ENCODE results near the gene PRMT5.

Gene PRMT5

DNA sequence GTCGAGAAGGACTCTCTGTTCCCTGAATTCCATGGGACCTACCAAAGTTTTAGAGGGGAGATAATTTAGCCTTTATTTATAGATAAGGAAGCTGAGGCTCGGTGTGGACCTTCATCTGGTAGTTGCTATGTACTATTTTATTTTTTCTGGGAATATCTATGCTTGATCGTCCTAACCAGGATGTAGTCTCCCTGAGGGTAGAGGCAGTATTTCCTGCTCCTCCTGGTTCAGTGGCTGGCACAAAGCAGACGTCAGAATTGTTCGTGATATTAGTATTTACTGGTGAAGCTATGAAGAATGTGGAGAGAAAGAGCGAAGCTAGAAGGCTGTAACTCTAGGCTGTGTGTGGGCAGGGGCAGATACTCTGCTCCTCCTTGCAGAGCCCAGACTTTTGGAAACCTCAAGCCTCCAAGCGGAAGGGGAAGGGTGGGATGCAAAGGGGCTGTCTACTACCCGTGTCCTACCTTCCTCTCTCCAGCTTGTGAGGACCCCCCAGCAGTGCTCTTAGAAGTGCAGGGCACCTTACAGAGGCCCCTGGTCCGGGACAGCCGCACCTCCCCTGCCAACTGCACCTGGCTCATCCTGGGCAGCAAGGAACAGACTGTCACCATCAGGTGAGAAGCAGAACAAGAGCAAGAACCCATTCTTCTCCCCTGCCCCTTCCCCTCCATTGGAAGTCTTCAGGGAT is 56.2 kb downstream of the PRMT5 start:
- DNase-seq: no peak

DNA sequence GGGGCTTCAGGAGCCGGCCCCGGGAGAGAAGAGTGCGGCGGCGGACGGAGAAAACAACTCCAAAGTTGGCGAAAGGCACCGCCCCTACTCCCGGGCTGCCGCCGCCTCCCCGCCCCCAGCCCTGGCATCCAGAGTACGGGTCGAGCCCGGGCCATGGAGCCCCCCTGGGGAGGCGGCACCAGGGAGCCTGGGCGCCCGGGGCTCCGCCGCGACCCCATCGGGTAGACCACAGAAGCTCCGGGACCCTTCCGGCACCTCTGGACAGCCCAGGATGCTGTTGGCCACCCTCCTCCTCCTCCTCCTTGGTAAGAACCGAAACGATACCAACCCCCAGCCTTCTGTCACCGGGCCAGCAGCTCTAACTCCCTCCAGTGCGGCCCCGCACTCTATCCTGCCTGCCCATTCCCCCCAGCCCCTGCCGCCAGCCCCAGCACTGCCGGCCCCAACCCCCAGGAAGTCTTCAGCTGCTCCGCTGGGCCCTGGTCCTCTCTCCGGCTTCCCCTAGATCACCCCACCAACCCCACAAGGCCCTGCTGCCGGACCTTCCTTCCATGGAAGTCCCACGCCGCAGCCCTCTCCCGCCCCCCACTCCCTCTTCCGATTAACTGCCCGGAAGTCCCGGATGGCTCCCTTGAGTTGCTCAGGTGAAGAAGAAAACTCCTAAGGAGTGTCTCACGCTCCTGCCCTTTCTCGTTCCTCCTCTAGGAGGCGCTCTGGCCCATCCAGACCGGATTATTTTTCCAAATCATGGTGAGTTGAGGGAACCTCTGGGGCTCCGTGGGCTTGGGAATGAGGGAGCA is 56.9 kb downstream of the PRMT5 start:
- DNase-seq: peak; percentile 80

DNA sequence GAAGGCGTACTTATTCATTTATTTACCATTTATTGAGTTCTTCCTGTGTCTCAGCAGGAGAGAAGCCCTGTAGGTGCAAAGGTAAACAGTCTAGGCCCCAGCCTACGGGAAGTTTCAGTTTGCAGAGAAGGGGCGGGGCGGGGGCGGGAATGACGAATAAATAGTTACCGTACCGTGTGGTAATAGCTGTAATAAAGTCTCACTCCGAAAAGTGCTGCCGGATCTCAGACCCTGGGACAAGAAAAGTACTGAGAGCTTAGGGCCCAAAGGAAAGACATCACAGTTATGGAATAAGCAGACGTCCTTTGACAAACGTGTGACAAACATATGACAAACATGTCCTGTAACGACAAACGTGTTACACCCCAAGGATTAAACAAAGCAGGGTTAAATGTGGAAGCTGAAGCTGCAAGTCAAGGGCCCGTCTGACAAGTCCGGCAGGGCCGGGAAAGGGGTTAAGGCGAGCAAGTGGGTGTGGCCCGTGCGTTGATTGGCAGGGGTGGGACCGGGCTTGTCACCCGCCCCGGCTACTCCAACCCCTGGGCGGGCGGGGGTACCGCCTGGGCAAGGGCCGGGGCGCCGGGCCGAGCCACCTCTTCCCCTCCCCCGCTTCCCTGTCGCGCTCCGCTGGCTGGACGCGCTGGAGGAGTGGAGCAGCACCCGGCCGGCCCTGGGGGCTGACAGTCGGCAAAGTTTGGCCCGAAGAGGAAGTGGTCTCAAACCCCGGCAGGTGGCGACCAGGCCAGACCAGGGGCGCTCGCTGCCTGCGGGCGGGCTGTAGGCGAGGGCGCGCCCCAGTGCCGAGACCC is 57.7 kb downstream of the PRMT5 start, which contains the start of gene LRP10:
Gene LRP10, plus strand, starts transcription at position 517 of the 809 bp plus-strand sequence. CDS start 564 bp downstream, outside the sequence.
- peak; percentile 90 for DNase-seq

DNA sequence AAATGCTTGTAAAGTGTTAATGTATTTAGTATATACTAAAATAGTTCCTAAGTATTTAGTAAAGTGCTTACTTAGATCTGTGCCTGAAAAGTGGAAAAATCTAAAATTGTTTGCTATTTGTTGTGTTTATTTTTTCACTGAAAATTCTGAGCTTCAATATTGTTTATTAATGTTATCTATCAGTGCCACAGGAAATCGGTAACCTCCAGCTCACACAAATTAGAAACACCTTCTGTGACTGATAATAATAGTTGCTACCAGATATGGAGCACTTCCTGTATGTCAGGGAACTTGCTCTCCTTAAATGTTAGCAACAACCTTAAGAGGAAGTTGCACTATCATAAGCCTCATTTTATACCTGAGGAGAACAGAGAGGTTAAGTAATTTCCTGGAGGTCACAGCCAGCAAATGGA is 58.4 kb downstream of the PRMT5 start:
- DNase-seq: no peak
